Spleen (tissue), 11 donors: ENCODE data around the gene C12orf57. TPM values are rescaled to one million over a fixed set of nuclear protein-coding genes. Genes with fewer than 3 reads are reported as not detected.

ENCODE experiments used
- DNase-seq: peaks from one replicate; pipeline ENCODE4 v3.0.0-alpha.2; 2020
- H3K27ac ChIP-seq, 8 donors: fragments of 200-600 bp; sonication (generic) in 7 of 8; 1 replicate in 4 of 8; 2 replicates in 4 of 8; pipeline versions ENCODE4 v1.5.0 to v1.8.0; 2016 to 2021; ENCODE audit warnings: inconsistent platforms in 4 of 8, mild to moderate bottlenecking in 4 of 8, moderate library complexity in 1 of 8
- H3K27me3 ChIP-seq, 7 donors: fragments of 200-600 bp; sonication (generic) in 6 of 7; replicated peaks in 1 of 7; 1 replicate in 4 of 7; 2 replicates in 3 of 7; pipeline versions ENCODE4 v1.5.0 to v1.8.0; 2016 to 2021; ENCODE audit warnings: inconsistent platforms in 3 of 7, mild to moderate bottlenecking in 1 of 7
- H3K36me3 ChIP-seq, 6 donors: fragments of 200-600 bp; sonication (generic) in 5 of 6; 1 replicate in 4 of 6; 2 replicates in 2 of 6; pipeline versions ENCODE4 v1.5.0 to v1.8.0; 2016 to 2021; ENCODE audit warnings: inconsistent platforms in 2 of 6
- H3K4me1 ChIP-seq, 6 donors: fragments of 200-600 bp; sonication (generic) in 5 of 6; 1 replicate in 3 of 6; 2 replicates in 3 of 6; pipeline versions ENCODE4 v1.5.0 to v1.8.0; 2016 to 2021; ENCODE audit warnings: inconsistent platforms in 3 of 6
- H3K4me3 ChIP-seq, 8 donors: fragments of 200-600 bp; sonication (generic) in 7 of 8; 1 replicate in 4 of 8; 2 replicates in 4 of 8; pipeline versions ENCODE4 v1.5.0 to v1.8.0; 2016 to 2021; ENCODE audit warnings: inconsistent platforms in 4 of 8, mild to moderate bottlenecking in 4 of 8, moderate library complexity in 2 of 8
- H3K9me3 ChIP-seq, 8 donors: fragments of 200-600 bp; sonication (generic) in 7 of 8; 1 replicate in 4 of 8; 2 replicates in 4 of 8; pipeline versions ENCODE4 v1.5.0 to v1.8.0; 2016 to 2021; ENCODE audit warnings: inconsistent platforms in 4 of 8
- POLR2A ChIP-seq, 3 donors: fragments of 450-650 bp; IDR thresholded peaks; one replicate each; pipeline ENCODE4 v1.5.1; 2017; ENCODE audit warnings: antibody characterized with exemption in 3 of 3, mild to moderate bottlenecking in 1 of 3
- POLR2AphosphoS5 ChIP-seq, 3 donors: sonication (generic); formaldehyde crosslinking; IDR thresholded peaks; one replicate each; pipeline ENCODE4 v1.5.1; 2017; ENCODE audit warnings: antibody characterized with exemption in 3 of 3
- WGBS, 5 donors: extraction: QIAGEN DNeasy Blood & Tissue Kit in 3 of 5; methylation state at CpG; one replicate each; pipeline versions ENCODE4 v1.1.5 to v1.1.7; 2013 to 2018; 5-methylcytosine and 5-hydroxymethylcytosine counted together
- intact Hi-C: fragments of 100-400 bp; cut with DNase I; formaldehyde crosslinking; loops from one replicate; pipeline ENCODE4 v1.15.0; 2023; ENCODE audit warnings: low total_unique reads
- polyA plus RNA-seq, 3 donors: library from polyadenylated mRNA; stranded (reverse); fragments of 200-250 nt; gene quantifications; one replicate each; pipeline ENCODE4 v1.2.1, GENCODE V29; 2013
- total RNA-seq, 7 donors: library from RNA; depleted of rRNA in 3 of 7; stranded (reverse); fragments of >200 nt in 3 of 7; fragmentation: NEBNext Ultra II Directional in 4 of 7; extraction: Animal tissue kit (Norgen Biotek cat#: 25700) in 4 of 7; gene quantifications; one replicate each; pipeline versions ENCODE4 v1.1.0 to v1.2.1, GENCODE V29; 2016 to 2021
- TF ChIP-seq, protein P1 (sequence below), 11 experiments: fragments of 200-600 bp in 7 of 11; fragments of 450-650 bp in 4 of 11; sonication (generic) in 4 of 11; IDR thresholded peaks in 8 of 11; conservative IDR thresholded peaks in 3 of 11; 1 replicate in 7 of 11; 2 replicates in 4 of 11; pipeline versions ENCODE4 v1.4.0 to v1.8.0; 2016 to 2021; ENCODE audit warnings: antibody characterized with exemption in 11 of 11, inconsistent platforms in 4 of 11, mild to moderate bottlenecking in 1 of 11
- donor health status: healthy with polysubstance abuse.
- donor health status: DM: no; HTN: no; CAD: no; lungs with moderate emphysema.
- donor health status: DM: no; HTN: no; CAD: no.
- donor health status: Bipolar disorder and iron deficiency.
- donor health status: healthy.
- donor health status: DM: no; HTN: no; CAD: no.
- donor health status: DM: yes; HTN: yes; CAD: no.

The C12orf57 gene
- total and polyA plus RNA-seq, 10 donors: 79.2 to 364 (median 212) TPM

DNA sequence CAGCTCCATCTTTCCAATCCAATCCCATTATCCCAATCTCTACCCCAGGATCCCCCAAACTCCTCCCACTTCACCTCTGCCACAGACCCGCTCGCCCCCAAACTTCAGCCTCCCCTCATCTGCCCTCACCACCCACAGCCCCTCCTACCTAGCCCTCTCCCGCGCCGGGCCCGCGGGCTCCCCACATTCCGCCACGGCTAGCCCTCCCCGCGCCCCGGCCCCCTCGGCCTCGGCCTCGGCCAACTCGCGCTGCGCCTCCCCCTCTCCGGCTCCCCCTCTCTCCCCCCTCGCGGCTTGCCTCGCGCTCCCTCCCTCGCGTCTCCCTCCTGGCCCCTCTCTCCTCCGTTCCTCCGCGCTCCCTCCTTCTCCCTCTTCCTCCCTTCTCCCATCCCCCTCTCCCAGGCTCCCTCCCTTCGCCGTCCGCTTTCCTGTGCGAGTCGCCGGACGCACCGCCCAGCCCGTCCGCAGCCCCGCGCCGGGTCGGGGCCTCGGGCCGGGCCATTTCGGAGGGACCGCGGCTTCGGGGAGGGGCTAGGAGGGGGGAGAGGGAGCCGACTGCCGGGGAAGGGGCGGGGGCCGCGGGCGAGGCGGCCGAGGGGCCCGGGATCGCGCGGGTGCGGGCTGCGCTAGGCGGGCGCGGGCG, 16.3 kb upstream of the C12orf57 start, which contains the start of gene ATN1:
TSS of gene ATN1 (plus strand) at position 581 of the 643 bp plus-strand sequence. CDS start 6,043 bp downstream, outside the sequence.
- Histone ChIP-seq H3K36me3 (no peaks in the 10 kb centered on the region), H3K27me3 (peaks cover 0 to 18% (median 0%) of the 10 kb centered on the region in 7 donors), H3K4me1 (peaks cover 25 to 94% (median 78%) of the 10 kb centered on the region in 6 donors), H3K4me3 (peak within 1 kb of the TSS; percentile 47 to 85 (median 58)), H3K27ac (peak within 1 kb of the TSS; percentile 77 to 96 (median 90)), H3K9me3 (no peaks in the 10 kb centered on the region)
- 0 to 1% (median 0%) methylated on average over 38 to 66 of the region's 66 CpGs for WGBS, 5 donors
- intact Hi-C loops: no loop called here
- DNase-seq: peak; percentile 90
- no peak for TF ChIP-seq POLR2A (IDR thresholded peaks at IDR 0.05)
- peak; percentile 85 to 89 (median 89) for TF ChIP-seq POLR2AphosphoS5 (IDR thresholded peaks at IDR 0.05)
- TF ChIP-seq, protein P1, sequence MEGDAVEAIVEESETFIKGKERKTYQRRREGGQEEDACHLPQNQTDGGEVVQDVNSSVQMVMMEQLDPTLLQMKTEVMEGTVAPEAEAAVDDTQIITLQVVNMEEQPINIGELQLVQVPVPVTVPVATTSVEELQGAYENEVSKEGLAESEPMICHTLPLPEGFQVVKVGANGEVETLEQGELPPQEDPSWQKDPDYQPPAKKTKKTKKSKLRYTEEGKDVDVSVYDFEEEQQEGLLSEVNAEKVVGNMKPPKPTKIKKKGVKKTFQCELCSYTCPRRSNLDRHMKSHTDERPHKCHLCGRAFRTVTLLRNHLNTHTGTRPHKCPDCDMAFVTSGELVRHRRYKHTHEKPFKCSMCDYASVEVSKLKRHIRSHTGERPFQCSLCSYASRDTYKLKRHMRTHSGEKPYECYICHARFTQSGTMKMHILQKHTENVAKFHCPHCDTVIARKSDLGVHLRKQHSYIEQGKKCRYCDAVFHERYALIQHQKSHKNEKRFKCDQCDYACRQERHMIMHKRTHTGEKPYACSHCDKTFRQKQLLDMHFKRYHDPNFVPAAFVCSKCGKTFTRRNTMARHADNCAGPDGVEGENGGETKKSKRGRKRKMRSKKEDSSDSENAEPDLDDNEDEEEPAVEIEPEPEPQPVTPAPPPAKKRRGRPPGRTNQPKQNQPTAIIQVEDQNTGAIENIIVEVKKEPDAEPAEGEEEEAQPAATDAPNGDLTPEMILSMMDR (IDR thresholded peaks at IDR 0.05 in 8 of 11, conservative IDR thresholded peaks at IDR 0.05 in 3 of 11): no peak

DNA sequence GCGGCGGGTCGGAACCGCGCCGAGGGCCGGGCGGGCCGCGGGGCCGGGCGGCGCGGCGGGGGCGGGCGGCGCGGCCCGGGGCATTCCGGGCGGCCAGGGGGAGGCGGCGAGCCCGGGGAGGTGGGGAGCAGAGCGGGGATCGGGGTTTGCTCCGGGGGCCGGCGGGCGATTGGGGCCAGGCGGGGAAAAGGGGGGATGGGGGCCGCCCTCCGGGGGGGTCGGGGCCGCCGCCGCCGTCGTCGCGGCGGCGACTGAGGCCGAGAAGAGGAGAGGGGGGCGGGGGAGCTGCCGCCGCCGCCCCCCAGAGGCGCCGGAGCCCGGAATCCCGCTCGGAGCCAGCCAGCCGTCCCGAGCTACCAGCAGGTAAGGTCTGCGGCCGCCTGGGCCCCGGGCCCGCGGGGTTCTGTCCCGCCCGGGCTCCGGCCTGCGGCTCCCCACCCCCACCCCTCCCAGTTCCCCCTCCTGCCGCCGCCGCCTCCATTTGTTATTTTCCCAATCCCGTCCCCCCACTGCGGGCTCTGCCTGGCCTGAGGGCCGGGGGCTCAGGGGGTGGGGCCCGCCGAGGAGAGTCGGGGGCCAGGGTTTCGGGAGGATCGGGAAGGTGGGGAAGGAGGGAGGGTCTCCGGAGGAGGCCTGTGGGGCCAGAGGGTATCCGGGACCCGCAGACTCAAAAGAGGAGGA, 15.7 kb upstream of the C12orf57 start:
- intact Hi-C loops: no loop called here
- Histone ChIP-seq H3K27ac (peak overlapping the region; percentile 74 to 96 (median 90)), H3K27me3 (peaks cover 0 to 18% (median 0%) of the 10 kb centered on the region in 7 donors), H3K9me3 (no peaks in the 10 kb centered on the region), H3K4me3 (peak overlapping the region; percentile 47 to 85 (median 58)), H3K4me1 (peaks cover 25 to 94% (median 75%) of the 10 kb centered on the region in 6 donors), H3K36me3 (peaks cover 0 to 5% (median 0%) of the 10 kb centered on the region in 6 donors)
- peak; percentile 84 for DNase-seq
- TF ChIP-seq POLR2AphosphoS5 (IDR thresholded peaks at IDR 0.05): peak in 1 of 3 donors; percentile 6
- TF ChIP-seq POLR2A (IDR thresholded peaks at IDR 0.05): no peak
- WGBS, 5 donors: 0 to 1% (median 1%) methylated on average over 23 to 78 of the region's 79 CpGs

DNA sequence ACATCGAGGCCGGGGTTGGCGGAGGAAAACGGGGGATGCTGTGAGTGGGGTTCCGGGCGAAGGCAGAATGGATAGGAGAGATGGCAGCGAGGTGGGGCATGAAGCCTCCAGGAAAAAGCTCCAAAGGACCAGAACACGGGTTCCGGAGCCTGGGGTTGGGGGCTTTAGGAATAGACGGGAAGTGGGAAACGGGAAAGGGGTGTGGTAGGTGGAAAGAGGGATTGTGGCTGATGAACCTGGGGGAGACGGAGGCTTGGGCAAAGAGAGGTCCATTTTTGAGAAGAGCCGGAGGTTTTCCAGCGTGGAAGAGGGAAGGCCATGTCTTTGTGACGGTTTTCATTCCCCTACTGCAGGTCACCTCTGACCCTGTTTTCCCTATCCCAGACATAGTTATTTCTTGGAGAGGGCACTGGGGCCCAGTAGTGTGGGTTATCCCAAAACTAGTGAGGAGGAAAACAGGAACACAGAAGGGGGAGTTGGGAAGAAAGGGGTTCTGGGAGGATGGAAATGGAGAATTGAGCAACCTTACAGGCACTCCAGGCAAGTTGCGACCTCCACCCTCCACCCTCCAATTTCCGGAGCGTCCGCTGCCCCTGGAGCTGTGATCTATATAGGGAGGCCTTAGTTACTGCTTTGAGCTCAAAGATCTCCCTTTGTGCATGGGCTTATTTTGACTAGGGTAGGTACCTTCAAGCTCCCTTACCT, 15.0 kb upstream of the C12orf57 start:
- Histone ChIP-seq H3K36me3 (peaks cover 0 to 12% (median 4%) of the 10 kb centered on the region in 6 donors), H3K27ac (peak overlapping the region; percentile 74 to 96 (median 90)), H3K4me1 (peaks cover 31 to 94% (median 75%) of the 10 kb centered on the region in 6 donors), H3K9me3 (no peaks in the 10 kb centered on the region), H3K27me3 (peaks cover 0 to 18% (median 0%) of the 10 kb centered on the region in 7 donors), H3K4me3 (peak overlapping the region; percentile 47 to 85 (median 58))
- peak; percentile 67 for DNase-seq
- intact Hi-C loops: no loop called here
- 23 to 31% (median 26%) methylated on average over 19 of the region's 19 CpGs for WGBS, 5 donors
- TF ChIP-seq, protein P1 (IDR thresholded peaks at IDR 0.05 in 8 of 11, conservative IDR thresholded peaks at IDR 0.05 in 3 of 11): no peak
- TF ChIP-seq POLR2A (IDR thresholded peaks at IDR 0.05): no peak
- TF ChIP-seq POLR2AphosphoS5 (IDR thresholded peaks at IDR 0.05): no peak
